ENCODE data around the gene DPP9. TPM values are rescaled to one million over a fixed set of nuclear protein-coding genes. Genes with fewer than 3 reads are reported as not detected.

Gene DPP9
- total and polyA plus RNA-seq, 2 of the 13 experiments (the other 11 are each of a cell fraction or from before 2014, with no cell fraction given), result 8.4 to 25.8 TPM

- peak; percentile 14; the same call in 1 of the 2 replicates for TF ChIP-seq SSRP1 (CRISPR knock-in tag; IDR thresholded peaks at IDR 0.05)
- peak; percentile 90 for TF ChIP-seq ASH2L (IDR thresholded peaks at IDR 0.05; ENCODE audit: insufficient read length, low read depth, low read length)
- 0 out of 2 replicates have a peak, but pooled peaks have one; percentile 21 for TF ChIP-seq ZSCAN30 (CRISPR knock-in tag; IDR thresholded peaks at IDR 0.05)
- no peak for TF ChIP-seq BATF2 (CRISPR knock-in tag; IDR thresholded peaks at IDR 0.05)
- peak; percentile 92 for TF ChIP-seq CTCF (CRISPR knock-in tag; IDR thresholded peaks at IDR 0.05)
- TF ChIP-seq ZBTB7A (CRISPR knock-in tag; IDR thresholded peaks at IDR 0.05), result peak; percentile 47; the same call in 1 of the 2 replicates
- TF ChIP-seq ZNF879 (CRISPR knock-in tag; IDR thresholded peaks at IDR 0.05), result peak; percentile 77; the same call in 1 of the 2 replicates
- TF ChIP-seq CHD4 (IDR thresholded peaks at IDR 0.05; ENCODE audit: borderline replicate concordance, low read length), result no peak
- TF ChIP-seq ZNF333 (CRISPR knock-in tag; IDR thresholded peaks at IDR 0.05; ENCODE audit: borderline replicate concordance), result peak; percentile 67; the same call in 1 of the 2 replicates
- TF ChIP-seq CBX1 (IDR thresholded peaks at IDR 0.05; ENCODE audit: low read depth), result peak; percentile 74
- peak; percentile 80 for TF ChIP-seq ZBTB20 (CRISPR knock-in tag; IDR thresholded peaks at IDR 0.05; ENCODE audit: borderline replicate concordance, low read depth)
- peak; percentile 81; the same call in 1 of the 2 replicates for TF ChIP-seq ATF2 (CRISPR knock-in tag; IDR thresholded peaks at IDR 0.05)
- 0 out of 2 replicates have a peak, but pooled peaks have one; percentile 70 for TF ChIP-seq ARHGAP35 (CRISPR knock-in tag; IDR thresholded peaks at IDR 0.05; ENCODE audit: borderline replicate concordance)
- no peak for TF ChIP-seq ZFYVE20 (CRISPR knock-in tag; IDR thresholded peaks at IDR 0.05; ENCODE audit: borderline replicate concordance, low read depth)
- TF ChIP-seq ZNF3 (CRISPR knock-in tag; IDR thresholded peaks at IDR 0.05), result 0 out of 2 replicates have a peak, but pooled peaks have one; percentile 29
- TF ChIP-seq ZNF747 (CRISPR knock-in tag; IDR thresholded peaks at IDR 0.05; ENCODE audit: borderline replicate concordance), result peak; percentile 67; the same call in 1 of the 2 replicates
- peak; percentile 70; the same call in 1 of the 2 replicates for TF ChIP-seq TSC22D2 (CRISPR knock-in tag; IDR thresholded peaks at IDR 0.05; ENCODE audit: borderline replicate concordance)
- peak; percentile 30 for TF ChIP-seq ZNF781 (CRISPR knock-in tag; IDR thresholded peaks at IDR 0.05; ENCODE audit: borderline replicate concordance, not compliant biosample characterization)
- no peak for TF ChIP-seq MTERF4 (CRISPR knock-in tag; IDR thresholded peaks at IDR 0.05)
- peak; percentile 28; the same call in 1 of the 2 replicates for TF ChIP-seq RCOR2 (CRISPR knock-in tag; IDR thresholded peaks at IDR 0.05)
- peak; percentile 24; the same call in 1 of the 2 replicates for TF ChIP-seq NFKBIZ (CRISPR knock-in tag; IDR thresholded peaks at IDR 0.05)
- TF ChIP-seq TBP (CRISPR knock-in tag; IDR thresholded peaks at IDR 0.05), result peak; percentile 38; the same call in 1 of the 2 replicates
- TF ChIP-seq FOXO1 (CRISPR knock-in tag; IDR thresholded peaks at IDR 0.05), result 0 out of 2 replicates have a peak, but pooled peaks have one; percentile 20
Observed at GRCh38 chr19:4723595-4724514, at the start of gene DPP9 (continued).
